IPS DF 19.7 (cell line): ENCODE results near the gene TCF15.

Source experiments
- DNase-seq: peaks from one replicate; pipeline ENCODE4 v3.0.0-alpha.2; 2013; ENCODE audit warnings: low read depth, low spot score

The TCF15 gene

DNA sequence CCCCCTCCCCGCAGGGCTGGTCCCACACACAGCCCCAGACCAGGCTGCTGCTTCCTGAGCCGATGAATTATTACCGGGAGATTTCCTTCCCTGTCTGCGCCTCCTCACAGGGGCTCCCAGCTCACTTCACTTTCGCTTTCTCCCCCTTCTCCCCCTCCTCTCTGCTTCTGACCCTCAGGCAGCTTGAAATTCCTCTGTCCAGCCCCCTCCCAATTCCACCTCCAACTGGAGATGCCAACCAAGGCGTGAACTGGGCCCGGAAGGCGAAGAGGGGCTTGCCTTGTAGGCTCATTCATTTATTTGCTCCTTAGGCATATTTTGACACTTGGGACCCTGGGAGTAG is 1.7 kb upstream of the TCF15 start:
- DNase-seq = no peak

DNA sequence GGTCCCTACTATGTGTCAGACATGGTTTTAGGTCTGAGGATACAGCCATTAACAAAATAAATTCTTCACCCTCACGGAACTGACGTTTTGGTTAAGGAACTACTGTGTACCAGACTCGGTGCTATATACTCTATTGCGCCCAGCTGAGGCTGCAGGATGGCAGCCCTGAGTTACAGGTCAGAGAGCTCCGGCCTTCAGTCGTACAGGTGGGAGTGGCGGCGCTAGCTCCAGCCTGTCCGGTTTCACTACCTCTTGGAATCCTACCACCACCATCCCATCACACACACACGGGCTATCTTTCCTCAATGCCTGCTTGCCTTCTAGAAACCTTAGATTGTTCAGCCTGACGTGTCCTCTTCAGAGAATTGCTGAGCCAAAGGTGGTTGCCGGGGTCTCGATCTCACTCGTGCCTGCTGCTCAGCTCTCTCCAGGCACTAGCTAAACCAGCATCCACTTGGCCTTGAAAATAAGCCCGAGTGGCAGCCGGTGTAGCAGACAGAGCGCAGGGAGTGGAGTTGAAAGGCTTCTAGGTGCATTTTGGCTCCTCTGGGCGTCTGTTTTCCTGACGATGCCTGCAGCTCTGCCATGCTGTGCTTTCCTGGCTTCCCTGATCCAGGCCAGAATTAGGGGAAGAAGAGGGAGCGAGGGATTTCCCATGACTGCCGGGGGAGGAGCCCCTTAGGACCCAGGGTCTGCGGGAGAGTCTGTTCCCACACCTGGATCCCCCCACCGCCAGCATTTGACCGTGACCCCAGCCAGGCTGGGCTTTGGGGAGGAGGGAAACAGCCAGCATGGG is 1.1 kb upstream of the TCF15 start:
- no peak for DNase-seq

DNA sequence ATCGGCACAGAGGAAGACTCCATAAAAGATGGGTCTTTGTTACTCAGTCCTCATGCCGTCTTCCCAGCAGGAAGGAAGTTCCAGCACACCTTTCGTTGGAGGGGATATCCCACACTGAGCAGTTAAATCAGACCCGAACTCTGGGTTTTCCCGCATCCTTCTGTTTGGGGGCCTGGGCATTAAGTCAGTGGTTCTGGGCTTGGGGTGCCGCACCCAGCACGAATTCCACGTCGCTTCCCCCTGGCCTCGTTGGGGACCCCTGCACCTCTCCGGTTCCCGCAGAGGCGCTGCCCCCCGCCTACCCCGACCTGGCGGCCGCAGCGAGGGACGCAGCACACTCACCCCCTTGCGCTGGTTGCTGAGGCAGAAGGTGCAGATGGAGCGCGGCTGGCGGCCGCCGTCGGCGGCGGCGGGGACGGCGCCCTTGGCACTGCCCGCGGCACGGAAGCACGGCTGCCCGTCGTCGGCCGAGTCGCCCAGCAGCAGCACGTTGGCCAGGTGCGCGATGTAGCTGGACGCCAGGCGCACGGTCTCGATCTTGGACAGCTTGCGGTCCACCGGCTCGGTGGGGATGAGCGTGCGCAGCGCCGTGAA is 641 bp downstream of the TCF15 start:
- DNase-seq = no peak

DNA sequence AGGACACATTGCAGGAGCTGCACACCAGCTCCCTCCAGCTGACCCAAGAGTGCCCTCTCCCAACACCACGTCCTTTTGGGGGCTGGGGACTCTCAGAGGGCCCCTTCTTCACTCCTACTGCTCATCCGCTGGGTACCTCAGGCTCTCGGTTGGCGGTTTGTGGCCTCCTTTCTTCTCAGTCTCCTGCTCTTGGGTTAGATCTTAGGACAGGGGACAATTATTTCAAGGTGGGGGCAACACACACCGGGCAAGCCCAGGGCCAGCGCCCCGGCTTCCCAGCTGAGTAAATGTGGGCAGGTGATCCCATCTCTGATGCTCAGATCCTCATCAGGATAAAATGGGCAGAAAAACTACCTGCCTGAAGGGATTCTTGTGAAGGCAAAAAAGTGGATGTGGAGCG is 1.1 kb downstream of the TCF15 start:
- no peak for DNase-seq

DNA sequence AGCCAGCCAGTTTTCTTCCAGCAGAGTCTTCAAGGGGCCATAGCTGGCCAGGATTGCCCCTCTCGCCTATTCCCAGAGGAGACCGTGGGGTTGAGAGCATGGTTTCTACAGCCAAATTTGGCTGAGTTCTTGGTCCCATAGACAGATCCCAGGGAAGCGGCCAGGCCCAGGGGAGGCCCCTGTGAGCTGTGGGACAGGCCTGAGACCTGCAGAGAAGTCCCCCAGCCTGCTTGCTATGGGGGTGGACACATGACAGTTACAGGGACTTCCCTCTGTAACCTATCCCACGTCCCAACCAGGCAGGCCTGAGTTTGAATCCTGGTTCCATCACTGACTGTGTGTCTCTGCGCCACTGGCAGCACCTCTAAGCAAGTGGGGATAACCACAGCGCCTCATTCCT is 2.6 kb downstream of the TCF15 start:
- no peak for DNase-seq

DNA sequence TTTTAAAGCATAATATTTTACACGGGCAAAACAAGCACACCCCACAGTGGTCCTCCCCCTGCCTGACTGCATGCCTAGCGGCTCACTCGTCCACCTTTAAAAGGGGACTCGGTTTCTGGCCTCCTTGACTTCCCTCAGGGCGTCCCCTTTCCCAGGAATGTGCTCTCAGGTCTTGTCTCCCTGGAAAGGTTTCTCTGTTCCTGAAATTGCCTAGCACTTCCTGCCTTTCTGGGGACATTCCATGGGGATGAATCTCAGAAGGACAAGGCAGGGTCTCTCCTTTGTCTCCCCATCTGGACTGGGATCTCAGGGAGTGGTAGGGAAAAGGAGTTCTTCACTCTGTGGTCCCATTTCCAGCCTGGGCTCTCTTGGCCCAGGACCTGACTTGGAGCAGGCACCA is 4.9 kb downstream of the TCF15 start:
- DNase-seq = no peak

DNA sequence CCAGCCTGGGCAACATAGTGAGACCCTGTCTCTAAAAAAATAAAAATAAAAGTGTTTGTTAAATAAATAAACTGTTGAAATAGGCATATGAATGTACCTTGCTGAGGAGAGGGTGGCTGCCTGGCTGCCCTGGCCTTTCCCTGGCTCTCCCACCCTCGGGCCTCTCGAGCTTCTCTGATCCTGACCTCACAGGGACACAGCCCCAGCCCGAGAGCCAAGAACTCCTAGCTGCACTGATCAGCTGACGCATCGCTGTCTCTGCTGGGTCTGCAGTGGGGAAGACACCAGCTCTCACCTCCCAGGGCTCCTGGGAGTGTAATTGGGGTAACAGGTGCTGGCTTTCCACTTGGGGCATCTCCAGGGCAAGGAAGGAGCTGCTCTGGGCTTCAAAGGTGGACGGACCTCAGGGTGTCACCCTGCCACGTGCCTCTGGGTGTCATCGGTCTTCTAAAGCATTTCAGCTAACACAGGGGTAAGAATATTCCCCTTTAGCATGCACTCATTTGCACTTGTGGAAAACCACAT is 6.9 kb downstream of the TCF15 start:
- no peak for DNase-seq

DNA sequence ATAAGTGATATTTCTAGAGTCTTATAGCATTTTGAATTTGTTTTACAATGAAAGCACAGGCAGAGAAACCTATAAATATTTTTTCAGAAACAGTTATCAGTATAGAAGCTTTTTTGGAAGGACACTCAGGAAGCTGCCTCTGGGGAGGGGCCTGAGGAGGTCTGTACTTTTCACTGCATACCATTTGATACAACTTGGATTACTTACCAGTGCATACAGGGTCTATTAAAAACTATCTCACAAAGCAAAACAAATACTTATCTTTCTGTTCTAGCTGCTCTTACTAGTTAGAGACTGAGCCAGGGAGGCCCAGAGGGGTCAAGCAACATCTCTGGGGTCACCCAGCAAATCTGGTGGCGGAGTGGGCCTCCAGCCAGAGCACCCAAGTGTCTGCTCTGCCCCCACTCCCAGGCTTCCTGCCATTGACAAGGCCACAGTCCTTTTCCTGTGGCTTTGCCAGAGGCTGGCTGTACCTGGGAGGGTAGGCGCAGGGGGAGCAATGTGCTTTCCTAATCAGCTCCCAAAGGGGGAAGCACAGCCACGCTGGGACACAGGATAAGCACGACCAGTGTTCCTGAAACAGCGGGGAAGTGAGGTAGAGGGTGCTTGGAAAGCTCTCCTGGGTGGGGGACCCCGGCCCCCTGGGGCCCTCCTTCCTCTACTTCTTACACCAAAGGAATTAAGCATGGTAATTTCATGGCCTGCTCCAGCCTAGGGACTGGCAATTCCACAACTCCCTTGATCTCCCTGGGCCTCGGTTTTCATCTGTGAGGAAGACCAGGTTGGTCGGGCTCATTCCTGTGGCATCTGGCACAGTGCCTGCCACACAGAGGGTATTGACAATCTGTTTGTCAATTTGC is 7.8 kb downstream of the TCF15 start:
- no peak for DNase-seq

DNA sequence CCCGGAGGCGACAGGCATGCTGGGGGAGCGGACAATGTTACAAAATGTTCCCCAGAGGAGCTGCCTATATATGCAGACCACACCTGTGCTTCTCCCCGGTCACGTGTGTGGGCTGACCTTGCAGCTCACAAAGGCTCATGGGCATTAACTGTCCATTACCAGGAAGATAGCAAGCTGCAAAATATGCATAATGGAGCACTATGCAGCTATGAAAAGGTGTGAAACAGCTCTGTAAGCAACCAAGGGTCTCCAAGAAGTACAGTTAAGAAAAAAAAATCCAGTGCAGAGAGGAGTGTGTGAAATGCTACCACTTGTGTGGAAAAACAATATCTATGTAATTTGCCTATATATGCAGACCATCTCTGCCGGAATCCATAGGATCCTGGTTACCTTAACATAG is 9.4 kb downstream of the TCF15 start:
- no peak for DNase-seq

DNA sequence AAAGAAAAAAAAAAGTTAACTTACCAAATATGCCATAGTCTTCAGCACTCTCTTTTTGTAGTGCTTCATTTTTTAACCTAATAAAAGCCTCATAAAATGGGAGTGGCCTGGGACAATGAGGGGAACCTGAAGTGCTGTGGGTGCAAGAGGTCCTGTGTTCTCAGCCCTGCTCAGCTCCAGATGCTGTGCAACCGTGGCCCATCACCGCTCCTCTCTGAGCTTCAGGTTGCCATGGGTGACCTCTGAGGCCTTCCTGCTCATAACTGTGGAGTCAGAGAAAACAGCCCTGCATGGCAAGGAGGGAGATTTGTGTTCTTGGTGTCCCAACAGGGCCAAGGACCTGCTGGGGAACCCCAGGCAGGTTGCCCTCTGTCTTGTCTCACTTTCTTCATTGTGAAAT is 10.0 kb downstream of the TCF15 start:
- no peak for DNase-seq

DNA sequence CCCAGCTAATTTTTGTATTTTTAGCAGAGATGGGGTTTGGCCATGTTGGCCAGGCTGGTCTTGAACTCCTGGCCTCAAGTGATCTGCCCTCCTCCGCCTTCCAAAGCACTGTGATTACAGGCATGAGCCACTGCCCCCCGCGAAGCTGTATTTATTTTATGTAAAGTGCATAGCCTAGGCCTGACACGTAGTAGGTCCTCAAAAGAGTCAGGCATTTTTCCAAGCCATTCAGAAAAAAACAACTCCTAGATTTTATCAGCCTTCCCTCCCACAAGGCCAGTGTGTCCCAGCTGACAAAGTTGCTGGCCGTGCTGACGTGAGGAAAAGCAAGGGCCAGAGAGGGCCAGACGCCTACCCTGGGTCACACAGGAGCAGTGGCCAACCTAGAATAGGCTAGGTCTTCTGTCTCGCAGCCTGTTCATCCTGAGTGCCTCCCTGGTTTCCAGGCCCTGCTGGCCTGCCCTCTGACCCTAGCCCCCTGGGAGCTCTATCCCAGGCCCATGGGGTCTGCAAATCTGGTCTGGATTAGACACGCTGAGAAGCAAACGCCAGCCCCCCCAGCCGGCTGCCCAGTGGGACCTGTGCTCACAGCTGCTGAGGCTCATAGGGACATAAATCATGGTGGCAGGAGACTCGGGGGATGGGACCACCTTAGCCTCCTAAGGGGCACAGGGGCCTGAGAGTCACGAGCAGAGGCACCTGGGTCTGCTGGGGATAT is 11.8 kb downstream of the TCF15 start:
- DNase-seq = no peak

DNA sequence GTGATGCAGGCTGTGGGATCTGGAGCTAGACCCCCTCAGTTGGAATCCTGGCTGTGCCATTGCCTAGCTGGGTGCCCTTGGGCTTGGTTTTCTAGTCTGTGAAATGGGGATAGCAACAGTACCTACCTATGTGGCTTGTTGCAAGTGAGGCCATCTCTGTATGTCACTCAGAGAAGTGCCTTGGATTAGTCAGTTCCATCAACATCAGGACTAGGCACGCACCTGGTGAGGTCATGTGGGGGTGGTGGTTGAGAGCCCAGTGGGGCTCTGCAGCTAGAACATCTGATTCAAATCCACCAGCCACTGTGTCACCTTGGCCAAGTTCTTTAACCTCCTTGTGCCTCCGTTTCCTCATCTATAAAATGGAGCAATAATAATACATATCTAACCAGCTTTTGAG is 12.5 kb downstream of the TCF15 start:
- DNase-seq = no peak

DNA sequence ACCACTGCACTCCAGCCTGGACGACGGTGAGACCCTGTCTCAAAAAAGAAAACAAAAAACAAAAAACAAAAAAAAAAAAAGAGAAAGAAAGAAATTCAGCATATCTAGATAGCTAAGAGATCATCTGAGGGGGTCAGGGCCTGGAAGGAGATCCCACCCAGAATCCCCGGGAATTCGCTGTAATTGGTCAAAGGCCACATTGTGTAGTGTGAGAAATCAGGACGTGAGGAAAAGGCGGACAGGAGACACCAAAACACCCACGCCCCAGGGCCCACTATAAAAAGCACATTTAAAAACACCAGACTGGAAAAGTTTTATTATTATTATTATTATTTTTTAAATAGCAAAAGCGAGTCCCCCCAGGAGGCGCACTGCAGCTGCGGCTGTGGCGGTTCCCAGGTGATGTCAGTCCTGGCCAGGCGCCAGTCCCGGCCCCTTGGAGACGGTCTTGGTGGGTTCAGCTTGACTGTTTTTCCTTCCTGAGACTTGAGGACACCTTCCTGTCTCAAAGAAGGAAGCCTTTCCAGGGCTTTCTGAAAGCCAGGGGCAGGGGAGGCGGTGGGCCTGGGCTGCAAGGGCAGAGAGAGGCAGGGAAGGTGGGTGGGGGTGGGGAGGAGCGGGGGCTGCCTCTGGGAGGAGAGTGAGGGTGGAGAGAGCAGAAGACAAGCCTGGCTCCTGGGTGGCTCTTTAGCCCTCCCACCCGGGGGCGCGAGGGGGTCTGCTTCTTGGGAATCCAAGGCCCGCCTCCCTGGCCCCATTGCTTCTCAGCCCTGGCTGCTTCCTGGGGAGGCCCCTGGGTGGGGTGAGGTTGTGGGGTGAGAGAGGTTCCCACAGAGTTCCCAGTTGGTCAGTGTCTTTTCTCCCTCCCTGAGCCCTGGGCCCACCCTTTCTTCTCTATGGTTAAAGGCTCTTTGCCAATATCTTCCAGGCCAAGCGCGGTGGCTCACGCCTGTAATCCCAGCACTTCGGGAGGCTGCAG is 14.5 kb downstream of the TCF15 start:
- DNase-seq = no peak

DNA sequence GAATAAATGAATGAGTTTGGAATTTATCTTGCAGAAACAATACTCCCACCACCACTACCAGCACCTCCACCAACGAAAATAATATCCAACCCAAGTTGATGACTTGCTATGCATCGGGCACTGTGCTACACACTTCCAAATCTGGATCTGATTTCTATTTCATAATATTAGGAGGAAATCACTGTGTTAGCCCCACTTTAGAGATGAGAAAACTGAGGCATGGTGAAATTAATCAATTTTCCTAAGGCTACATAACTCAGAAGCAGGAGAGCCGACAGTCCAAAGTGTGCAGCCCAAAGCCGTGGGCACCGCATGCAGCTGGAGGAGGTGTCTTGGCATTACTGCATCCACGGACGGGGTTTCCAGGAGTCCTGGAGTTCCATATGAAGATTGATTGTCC is 17.6 kb downstream of the TCF15 start:
- DNase-seq = no peak

DNA sequence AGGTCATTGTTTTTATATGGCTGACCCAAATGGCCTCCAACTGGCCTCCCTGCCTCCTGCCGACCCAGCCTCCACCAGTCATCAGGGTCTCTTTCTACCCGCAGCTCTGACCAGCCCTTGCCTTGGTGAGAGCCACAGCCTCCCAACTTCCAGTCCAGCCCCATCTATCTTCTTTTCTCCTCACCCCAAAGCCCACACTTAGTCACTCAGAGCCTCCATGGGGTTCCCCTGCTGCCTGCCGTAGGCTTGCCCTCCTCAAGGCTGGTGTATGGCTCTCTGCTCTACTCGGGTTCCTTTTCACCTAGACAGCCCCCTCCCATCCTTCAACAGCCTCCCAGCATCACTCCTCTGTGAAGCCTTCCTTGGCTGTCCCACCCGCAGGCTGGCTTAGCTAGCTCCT is 18.2 kb downstream of the TCF15 start:
- no peak for DNase-seq

DNA sequence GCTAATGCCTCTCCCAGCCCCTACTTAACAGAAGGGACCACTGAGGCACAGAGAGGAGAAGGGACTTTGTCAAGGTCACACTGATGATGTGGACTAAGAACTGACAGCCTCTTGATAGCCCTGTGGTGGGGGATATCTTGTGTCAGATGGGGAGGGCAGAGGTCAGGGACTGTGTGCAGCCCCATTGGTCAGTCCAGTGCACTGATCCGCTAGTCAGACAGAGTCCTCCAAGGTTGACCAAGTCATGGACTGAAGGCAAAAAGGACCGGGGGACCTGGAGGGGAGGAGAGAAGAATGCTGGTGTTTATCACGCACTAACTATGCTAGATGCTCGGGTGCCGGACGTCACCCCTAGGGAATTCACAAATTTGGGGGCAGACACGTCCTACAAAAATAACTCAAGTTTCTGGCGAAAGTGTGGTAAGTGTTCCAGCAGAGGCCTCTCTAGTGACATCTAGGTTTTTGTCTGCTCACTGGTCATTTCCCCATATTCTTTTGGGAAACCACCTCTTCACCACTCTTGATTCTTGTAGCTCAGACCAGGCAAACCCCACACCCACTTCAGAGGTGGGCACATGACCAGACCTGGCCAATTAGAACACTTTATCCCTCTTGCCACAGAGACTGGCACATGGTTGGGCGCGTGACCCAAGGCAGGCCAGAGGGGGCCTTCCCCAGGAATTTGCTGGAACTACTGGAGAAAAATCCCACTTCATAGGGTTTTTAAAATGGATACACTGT is 21.0 kb downstream of the TCF15 start:
- DNase-seq = no peak

DNA sequence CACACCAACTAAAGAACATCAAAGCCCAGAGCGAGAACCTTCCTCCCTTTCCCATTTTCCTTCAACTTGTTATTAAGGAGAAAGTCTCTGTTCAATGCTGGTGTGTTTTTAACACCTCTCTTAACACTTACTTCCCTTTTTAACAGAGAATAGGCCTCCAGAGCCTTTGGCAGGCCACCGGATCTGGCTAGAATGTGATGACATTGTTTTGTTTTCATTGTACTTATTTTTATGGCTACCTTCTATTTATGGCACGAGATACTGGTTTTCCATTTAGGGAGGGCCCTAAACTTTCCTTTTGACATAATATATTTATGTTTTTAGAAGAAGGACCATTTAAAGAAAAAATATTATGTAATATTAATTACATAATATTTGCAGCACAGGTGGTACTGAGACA is 21.6 kb downstream of the TCF15 start:
- DNase-seq = no peak

DNA sequence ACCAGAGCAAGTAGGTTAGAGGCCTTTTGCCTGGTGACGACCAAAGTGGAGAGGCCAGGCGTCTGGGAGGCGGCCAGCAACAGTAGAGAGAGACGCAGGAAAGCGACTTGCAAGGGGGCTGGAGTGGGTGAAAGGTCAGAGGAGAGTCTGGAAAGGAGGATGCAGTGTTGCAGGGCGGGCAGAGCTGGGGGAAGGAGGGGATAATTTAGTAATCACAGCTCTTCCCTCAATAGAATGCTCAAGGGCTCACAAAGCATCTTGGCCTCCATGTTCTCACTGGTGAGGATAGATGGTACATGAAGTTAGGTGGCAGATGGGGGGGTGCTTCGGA is 25.2 kb downstream of the TCF15 start:
- no peak for DNase-seq

DNA sequence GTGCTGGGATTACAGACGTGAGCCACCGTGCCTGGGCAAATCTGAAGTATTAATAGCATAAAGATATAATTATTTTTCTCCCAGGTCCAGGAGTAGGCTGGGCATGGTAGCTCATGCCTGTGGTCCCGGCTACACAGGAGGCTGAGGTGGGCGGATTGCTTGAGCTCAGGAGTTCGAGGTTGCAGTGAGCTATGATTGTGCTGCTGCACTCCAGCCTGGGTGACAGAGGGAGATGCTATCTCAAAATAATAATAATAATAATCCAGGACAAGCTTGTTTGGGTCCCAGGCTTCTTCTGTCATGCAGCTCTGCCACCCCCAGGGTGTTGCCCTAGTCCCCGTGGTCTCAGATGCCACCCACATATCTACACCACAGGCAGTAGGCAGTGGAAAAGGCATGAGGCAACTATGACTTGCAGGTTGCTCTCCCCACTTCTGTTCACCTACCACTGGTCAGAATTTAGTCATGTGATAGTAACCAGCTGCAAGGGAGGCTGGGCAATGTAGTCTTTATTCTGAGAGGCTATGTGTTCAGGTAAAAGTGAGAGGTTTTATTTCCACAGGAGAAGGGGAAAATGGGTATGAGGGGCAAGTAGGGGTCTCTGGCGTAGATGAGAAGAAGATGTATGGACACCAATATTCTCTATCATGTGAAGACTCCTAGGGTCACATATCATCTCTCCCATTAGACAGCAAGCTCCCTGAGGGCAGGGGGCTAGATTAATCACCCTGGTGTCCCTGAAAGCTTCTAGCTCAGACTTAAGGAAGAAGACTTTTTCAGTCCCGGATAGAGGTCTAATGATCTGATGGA is 25.7 kb downstream of the TCF15 start:
- no peak for DNase-seq
